GM21447 (cell line): Measurements from ENCODE around the gene MEF2D.

Experiments
- ATAC-seq: cut with Tn5 transposase; IDR thresholded peaks from one replicate; pipeline ENCODE4 v1.9.1; 2021; ENCODE audit not compliant: unreplicated experiment

MEF2D gene

DNA sequence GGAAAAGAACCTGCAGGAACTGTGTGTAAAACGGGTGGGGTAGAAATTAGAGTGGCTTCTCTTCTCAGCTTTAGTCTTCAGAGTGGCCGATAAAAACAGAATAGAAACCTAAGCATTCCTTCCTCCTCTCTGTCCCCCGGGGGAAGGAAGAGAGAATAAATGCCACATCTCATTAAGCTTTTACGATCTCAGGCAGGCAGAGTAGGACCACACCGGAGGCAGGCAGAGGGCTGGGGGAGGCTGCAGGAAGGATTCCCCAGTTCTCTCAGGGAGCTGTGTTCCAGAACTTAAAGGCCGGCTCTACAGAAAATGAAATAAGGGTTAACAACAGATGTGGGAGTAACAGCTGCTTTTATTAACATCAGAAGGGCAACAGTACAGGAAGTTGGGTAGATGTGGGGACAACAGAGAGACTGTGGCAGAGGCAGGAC is 24.5 kb upstream of the MEF2D start:
- no peak for ATAC-seq

DNA sequence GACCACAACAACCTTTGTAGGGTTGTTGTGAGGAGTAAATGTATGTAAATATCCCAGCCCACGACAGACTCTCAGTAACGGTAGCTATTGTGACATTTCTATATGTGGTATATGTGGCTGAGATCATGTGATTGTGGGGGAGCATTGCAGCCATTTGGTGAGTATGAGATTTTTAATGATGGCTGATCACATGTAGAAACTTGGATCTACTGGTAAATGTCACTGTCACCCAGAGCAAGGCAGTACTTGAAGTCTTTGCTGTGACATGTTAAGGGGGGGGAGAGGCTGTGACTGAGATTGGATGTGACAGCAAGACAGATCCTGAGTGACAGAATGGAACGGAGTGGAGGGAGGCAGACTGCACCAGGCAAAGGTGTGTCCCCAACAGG is 23.9 kb upstream of the MEF2D start:
- ATAC-seq = no peak

DNA sequence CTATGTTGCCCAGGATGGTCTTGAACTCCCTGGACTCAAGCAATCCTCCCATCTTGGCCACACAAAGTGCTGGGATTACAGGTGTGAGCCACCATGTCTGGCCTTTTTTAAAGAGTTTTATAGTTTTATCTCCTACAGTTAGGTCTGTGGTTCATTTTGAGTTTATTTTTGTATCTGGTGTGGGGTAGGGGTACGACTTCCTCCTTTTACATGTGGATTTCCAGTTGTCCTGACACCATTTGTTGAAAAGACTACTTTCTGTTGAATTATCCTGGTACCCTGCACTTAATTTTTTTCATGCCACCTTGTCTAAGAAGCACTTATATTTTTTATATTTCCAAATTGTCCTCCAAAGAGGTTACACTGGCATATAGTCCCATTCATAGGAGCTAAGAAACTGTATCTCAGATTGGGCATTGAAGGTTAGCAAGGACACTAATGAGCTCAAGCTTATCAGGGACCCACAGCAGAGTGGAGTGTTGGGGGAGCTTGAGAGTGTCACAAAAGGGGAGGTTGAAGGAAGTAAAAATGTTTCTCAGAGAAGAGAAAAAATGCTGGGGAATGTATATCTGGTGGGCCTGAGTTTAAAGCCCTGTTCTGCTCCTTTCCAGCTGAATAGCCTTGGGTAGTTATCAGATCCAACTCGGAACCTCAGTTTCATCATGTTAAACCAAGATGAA is 23.4 kb upstream of the MEF2D start:
- no peak for ATAC-seq

DNA sequence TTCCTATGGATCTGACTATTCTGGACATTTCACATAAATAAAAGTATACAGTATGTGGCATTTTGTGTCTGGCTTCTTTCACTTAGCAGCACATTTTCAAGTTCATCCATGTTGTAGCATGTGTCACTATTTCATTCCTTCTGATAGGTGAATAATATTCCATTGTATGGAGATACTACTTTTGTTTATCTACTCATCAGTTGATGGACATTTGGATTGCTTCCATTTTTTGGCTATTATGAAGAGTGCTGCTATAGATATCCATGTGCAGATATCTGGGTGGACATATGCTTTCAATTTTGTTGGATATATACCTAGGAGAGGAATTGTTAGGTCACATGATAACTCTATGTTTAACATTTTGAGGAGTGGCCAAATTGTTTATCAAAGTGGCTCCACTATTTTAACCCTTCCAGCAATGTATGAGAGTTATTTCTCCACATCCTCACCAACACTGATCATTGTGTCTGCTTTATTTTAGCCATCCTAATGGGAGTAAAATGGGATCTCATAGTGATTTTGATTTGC is 21.9 kb upstream of the MEF2D start:
- ATAC-seq = no peak

DNA sequence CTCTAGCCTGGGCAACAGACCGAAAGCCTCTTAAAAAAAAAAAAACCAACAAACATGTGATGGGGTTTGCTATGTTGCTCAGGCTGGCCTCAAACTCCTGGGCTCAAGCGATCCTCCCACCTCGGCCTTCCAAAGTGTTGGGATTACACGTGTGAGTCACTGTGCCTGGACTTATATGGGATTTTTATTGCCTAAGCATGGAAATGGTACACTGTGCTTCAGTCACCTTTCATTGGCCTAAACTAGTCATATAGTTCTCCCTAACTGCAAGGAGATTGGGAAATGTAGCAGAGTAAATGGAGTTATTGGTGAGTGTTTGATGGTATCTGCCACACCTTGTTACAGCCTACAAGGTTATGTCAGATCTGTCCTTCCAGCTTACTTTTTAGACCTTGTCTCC is 17.2 kb upstream of the MEF2D start:
- no peak for ATAC-seq

DNA sequence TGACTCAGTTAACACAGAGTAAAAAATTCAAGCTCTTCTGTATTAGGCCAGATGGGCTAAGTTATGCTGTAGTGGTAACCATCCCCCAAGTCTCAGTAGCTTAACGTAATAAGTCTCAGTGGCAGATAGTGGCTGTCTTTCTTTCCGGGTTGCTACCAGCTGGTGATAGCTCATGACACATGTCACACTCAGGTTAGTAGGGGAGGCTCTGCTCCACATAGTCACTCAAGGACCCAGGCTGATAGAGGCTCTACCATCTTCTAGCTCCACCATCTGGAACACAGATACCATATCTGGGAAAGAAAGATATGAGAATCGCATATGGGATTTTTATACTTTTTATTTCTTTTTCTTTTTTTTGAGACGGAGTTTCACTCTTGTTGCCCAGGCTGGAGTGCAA is 16.2 kb upstream of the MEF2D start:
- no peak for ATAC-seq

DNA sequence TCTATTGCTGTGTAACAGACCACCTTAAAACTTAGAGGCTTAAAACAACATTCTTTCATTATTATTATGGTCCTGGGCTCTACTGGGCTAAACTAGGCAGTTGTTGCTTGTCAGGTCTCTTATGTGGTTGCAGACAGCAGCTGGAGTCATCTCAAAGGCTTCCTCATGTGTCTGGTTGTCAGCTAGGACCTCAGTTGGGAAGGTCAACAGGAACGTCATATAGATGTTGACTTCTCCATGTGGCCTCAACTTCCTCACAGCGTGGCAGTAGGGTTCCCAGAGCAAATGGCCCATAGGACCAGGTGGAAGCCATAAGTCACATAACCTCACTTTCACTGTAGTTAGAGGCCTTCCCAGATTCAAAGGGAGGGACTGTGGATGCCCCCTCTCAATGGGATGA is 15.4 kb upstream of the MEF2D start:
- ATAC-seq = no peak

DNA sequence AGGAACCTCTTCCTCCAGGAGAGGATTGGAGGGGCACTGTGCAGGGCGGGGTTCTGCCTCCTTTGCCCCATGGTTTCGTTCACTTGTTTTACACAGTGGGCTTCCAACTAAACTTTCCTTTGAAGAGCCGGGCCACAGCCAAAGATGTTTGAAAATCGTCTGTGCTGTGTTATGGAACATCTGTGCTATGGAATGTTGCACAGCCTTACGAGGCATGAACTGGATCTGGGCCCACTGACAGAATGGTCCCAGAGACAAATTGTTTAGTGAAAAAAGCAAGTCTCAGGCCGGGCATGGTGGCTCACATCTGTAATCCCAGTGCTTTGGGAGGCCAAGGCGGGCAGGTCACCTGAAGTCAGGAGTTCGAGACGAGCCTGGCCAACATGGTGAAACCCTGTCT is 12.6 kb upstream of the MEF2D start:
- no peak for ATAC-seq

DNA sequence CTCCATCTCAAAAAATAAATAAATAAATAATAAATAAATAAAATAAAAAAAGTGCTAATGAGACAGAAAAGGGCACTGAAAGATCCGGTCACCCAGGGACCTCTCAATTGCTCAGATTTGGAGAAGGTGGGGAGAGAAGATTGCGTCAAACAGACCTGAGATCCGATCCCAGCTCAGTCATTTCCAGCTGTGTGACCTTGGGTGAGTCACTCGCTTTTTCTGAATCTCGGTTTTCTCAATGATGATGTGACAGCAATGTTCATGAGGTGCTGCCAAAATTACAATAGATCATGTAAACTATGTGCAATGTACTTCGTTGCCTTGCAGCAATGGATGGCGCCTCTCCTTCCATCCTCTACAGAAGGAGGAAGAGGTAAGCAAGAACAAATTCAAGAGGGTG is 11.1 kb upstream of the MEF2D start:
- ATAC-seq = no peak

DNA sequence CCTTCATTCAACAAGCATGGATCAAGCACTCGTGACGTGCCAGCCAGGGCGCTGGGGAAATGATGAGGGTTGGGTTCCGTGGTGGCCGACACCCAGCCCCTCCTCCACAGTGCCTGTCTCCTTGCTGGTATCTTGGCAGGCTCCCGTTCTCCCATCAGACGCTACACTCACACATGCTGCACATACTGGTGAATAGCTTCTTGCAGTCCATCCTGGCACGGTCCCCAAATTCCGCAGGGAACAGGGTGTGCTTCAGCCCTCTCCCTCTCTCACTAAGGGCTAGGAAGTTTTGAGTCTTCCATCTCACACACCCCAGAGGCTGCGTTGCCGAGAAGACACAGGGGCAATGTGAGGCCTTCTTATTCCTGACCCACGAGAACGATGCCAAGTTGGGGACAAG is 10.1 kb upstream of the MEF2D start:
- no peak for ATAC-seq

DNA sequence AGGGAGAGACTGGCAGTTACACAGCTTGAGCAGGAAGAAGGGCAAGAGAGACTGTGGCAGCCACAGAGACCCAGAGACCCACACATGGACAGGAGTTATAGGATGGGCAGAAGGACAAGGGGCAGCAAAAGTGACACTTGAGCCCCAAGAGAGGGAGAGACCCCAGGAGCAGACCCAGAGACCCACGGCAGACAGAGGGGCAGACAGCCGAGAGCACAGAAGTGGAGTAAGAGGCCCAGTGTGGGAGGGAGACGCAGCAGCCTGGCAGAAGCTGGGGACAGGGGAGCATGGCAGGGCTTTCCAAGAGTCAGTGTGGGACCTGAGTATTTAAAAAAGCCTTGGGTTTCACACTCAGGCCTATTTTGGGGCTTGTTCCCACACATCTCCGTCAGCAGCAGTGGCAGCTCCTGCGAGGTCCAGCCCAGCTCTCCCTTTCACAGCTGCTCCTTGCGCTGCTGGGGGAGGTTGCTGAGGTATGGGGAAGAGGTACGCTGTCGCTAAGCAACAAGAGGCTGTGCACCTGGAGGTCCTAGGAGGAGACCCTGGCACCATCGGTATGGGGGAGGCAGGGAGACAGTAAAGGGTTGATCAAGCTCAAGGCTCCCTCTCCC is 9.0 kb upstream of the MEF2D start:
- ATAC-seq = no peak

DNA sequence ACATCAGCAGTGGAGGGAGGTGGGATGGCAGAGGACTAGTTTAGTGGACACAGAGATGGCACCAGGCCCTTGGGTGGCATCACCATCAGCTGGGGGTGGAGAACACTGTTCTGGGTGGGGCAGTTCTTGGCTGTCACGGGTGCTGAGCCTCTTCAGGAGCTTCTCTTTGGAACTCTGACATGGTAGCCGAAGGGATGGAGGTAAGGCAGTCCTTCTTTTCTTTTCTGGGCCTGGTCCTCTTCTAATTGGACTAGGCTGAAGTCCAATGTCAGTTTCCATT is 8.3 kb upstream of the MEF2D start:
- no peak for ATAC-seq

DNA sequence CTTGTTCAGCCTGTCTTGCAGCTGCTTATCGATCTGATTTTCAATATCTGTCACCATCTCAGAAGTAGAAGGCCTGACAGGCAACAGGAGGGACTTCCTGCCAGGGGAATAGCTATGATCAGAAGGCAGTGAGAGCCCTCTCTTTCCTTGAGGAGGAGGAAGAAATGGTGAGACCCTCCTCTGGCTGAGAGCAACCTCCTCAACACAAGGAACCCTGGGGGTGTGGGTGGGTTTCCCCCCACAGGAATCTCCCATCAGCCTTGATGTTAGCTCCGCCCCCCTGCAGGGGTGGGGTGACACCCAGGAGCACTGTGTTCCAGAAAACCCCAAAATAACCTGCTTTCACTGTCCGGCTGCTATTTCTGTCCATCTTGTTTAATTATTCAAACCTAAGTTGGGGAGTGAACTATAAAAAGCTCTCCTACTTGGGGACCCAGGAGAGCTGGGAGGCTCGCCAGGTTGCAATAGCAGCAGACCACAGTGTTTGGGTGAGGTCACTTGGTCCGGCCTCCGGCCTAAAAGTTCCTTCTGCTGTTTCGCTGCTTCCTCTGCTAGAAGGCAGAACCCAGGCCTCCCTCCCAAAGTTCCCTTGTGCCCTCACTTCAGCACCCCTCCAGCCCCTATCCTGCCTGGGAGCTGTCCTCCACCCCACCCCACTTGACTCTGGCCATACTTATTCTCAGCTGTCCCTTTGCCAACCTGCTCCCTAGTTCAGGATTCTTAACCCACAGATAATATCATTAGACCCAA is 7.8 kb upstream of the MEF2D start:
- no peak for ATAC-seq

DNA sequence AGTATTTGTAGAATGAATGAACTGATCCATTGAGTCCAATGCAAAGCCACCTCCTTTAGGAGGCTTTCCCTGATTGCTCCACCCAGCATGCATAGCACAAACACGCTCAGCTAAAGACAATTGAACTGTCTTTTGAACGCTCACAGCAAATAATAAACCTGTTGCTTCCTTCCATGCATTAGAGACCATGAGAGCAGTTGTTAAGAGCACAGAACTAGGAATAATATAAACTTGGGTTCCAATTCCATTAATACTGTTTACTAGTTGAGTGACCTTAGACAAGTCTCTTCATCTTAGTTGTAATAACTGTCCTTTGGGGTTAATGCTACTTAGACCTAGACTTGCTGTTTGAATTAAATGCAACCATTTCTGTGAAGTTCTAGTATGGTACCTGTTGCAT is 5.9 kb upstream of the MEF2D start:
- ATAC-seq = no peak

DNA sequence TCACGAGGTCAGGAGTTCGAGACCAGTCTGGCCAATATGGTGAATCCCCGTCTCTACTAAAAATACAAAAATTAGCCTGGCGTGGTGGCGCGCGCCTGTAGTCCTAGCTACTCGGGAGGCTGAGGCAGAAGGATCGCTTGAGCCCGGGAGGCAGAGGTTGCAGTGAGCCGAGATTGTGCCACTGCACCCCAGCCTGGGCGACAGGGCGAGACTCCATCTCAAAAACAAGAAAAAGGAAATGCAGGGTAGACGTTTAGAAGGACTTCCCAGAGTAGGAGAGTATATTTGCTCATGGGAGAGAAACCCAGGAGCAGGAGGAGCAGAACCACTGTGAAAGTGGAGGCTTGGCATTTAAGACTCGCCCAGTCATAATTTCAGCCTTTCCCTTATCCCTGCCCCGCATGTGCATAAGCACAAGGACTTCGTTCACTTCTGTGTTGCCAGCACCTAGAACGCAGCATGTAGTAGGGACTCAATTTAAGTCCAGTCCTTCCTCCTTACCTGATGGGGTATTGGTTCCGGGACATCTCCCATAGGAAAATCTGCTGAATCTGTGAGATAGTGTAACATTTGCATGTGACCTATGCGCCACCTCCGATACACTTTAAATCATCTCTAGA is 5.2 kb upstream of the MEF2D start:
- ATAC-seq = no peak

DNA sequence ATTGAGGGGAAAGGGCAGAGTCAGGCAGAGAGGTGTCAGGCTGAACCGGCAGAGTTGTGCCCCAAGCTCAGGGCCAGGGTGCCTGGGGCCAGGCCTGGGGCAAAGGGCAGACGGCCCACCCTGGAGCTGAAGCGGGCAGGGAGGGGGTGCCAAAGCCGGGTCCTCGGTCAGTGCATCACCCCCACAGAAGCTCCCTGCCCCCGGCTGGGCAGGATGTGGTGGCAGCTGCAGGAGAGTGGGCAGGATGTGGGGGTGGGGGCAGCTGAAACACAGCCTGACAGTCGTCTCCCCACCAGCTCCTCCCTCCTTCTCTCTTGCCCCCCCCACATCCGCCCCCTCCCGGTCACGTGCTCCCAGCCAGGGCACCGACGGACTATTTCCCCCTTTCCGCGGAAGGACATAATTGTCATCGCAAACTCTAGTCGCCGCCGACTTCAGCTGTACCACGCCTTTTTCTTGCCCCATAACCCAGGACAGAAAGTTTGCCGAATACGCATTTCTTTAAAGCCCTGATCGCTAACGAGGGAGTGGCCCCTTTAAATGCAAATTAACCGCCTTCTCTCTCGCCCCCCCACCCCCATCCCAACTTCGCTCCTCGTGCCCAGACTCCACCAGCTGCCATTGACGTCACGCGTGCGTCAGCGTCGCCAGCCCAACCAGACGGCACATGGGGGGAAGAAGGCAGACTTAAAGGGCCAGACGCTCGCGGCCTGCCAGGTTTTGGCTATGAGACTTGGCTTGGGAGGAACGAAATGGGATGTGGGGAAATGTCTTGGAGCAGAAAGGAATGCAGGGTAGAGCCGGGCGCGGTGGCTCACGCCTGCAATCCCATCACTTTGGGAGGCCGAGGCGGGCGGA is 4.5 kb upstream of the MEF2D start:
- ATAC-seq = peak; percentile 35

DNA sequence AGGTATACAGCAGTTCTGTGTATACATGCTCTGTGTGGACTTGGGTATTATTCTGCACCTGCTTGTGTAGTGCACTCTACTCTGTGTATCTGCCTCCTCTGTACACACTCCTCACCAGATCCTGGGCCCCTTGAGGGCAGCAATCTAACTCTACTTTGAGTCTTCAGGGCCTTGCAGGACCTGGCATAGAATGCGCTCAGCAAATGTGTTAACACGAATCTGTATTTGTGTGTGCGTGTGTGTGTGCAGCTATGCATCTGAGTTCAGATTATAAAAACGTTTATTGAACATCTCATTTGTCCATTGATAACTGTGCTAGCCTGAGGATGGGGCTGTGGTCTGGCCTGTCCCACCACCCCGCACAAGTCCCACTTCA is 3.9 kb upstream of the MEF2D start:
- peak; percentile 1 for ATAC-seq

DNA sequence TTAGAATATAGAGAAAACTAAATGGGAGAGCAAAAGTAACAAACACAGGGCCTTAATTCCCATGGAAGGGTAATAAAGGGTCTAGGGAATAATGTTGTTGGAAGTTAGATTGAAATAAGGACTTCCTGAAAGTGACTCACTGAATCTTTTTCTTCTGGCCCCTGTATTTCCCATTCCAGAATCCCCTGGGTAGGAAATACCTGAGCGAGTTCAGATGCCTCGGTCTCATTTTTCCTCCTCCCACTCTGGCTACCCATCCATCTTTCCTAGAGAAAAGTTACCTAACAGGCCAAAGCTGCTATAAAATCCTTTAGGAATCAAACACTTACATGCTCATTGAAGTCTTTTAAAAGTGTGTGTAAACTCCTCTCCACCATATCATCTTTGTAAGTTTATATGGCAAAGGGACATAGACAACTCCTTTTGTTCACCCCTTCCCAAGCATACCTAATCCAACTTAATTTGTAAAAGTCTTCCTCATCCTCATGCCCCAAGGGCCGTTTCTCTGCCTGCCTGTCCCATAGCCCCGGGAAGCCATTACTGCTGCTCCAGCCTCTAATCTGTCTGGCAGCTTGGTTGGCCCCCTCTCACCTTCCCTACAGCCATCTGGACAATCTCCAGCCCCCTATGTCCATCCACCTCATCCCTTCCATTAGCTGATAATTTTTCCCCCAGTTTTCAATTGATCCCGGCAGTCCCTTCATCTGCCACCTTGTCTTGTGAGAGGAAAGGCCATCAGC is 3.3 kb upstream of the MEF2D start:
- ATAC-seq = no peak

DNA sequence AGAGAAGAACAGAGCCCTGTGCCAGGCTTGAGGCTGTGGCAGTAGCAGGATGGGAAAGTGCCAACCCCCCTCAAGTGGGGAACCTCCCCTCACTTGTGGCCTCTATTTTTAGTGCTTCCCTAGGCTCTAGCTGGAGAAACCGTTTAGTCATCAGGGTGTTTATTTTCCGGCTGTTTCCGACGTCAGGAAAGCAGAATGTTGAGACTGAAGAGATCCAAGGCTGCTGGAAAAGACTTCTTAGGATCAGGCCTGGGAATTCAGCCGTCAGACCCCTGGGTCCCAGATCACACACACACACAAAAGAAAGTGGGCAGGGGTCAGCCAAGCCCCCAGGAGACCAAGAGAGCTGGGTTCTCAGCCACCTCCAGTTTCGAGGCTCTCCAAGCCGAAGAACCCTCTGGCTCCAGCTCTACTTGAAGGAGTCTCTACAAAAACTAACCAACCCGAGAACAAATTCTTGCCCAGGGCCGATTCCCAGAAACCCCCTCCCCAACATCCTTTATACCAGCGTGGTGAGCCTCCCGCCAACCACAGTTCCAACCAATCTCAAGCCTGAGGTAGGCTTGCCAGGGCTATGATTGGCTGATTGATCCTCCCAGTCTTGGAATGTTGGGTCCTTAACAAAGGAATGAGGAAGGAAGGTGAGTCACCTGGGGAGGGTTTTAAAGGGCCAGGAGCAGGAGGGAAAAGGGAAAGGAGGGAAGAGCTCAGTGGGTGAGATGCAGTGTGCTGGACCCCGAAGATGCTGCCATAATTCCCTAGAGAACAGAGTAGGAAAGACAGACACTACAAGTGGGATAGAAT is 2.5 kb upstream of the MEF2D start:
- ATAC-seq = no peak
